GM21529 (cell line): Measurements from ENCODE around the gene HOXB5.

Experiments
- ATAC-seq: cut with Tn5 transposase; IDR thresholded peaks from one replicate; pipeline ENCODE4 v1.9.1; 2021; ENCODE audit not compliant: unreplicated experiment

HOXB5 gene

DNA sequence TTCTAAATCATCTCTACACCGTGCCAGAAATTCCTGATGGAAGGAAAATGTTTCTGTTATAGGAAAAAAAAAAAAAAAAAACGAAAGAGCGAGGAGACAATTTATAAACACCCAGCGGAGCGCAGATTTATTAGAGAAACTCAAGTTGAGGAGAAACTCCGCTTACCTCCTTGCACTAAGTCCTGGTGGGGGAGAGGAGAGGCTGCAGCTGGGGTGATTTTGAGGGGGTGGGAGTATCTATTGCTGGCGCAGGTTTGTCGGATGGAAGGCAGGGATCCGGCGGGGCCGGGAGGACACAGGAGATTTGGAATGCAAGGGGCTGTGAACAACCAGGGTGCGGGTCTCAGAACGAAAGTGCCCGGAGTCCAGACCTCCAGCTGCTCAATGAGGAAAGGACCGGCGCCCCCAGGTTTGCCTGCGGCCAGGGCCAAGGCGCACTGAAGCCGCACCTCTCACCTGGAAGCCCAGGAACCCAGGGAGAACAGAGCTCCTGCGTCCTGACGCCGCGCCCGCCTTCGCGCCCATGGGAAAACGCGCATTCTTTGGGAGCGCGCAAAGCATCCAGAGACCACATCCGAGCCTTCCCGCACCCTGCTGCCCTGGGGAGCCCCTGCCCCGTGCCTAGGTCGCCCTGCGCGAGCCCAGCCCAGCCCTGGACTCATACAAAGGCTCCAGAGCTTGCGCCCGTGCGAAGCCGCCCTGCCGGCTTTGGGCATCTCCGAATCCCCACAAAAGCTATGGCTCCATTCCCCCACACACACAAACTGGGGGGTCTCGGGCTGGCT is 24.1 kb upstream of the HOXB5 start:
- no peak for ATAC-seq

DNA sequence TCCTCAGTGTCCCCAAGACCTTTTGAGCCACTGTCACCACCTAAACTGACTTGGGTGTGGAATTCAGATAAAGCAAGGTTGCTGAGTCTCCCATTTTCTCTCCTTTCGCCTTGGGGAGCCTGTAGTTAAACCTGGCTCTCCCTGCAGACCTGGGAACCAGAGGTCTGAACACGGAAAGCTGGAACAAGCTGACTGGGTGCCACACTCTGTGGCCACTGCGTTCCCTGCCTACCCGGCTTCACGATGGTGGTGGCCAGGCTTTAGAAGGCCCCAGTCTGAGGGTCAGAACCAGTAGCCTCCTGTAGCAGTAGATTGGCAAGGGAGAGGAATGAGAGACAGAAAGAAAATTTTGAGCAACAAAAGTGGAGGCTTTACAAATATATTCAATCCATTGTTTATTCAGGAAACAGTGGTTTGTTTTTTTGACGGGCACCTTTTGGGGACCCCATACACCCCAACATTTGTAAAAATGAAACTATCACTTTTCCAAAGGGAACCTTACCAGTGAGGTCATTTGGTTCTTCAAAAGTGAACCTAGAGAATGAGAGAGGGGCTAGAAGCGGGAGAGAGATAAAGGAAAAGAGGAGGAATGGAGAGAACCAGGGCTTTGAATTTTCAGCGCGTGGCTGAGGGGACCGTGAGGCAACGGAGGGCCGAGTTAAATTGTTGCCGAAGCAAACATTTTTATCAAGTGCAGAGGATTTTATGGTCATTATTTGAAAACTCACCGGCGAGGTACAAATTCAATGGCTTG is 23.3 kb upstream of the HOXB5 start:
- ATAC-seq: no peak

DNA sequence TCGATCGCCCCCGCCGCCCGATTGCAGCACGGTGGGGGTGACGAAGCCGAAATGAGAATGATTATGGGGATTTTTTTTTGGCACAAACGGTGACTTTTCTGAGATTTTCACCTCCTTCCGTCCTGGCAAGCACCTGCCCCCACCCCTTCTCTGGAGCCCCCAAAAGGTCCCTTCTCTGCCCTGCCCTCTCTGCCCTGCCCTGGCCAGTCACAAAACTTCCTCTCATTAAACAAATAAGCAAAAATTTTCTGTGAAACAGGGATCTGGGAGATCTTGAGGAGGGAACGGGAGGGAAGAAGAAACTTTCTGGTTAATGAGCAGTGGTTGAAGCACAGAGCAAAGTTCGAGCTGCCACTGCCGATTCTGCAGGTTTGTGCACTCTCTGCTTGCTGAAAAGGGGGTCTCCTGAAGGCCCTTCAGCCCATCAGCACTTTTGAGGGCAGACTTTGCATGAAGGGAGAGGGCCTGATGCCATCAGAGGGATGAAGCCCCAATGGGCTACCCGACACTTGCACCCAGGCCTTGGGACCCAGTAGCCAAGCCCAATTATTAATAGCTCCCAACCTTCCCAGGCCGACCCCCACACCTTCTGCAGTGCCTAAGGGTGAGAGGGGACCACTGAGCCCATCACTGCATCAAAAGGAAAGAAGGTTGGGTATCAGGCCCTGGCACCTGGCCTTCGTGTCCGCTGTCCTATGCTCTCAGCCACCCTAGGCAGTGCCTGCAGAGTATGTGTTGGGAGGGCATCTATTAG is 22.6 kb upstream of the HOXB5 start:
- ATAC-seq: no peak

DNA sequence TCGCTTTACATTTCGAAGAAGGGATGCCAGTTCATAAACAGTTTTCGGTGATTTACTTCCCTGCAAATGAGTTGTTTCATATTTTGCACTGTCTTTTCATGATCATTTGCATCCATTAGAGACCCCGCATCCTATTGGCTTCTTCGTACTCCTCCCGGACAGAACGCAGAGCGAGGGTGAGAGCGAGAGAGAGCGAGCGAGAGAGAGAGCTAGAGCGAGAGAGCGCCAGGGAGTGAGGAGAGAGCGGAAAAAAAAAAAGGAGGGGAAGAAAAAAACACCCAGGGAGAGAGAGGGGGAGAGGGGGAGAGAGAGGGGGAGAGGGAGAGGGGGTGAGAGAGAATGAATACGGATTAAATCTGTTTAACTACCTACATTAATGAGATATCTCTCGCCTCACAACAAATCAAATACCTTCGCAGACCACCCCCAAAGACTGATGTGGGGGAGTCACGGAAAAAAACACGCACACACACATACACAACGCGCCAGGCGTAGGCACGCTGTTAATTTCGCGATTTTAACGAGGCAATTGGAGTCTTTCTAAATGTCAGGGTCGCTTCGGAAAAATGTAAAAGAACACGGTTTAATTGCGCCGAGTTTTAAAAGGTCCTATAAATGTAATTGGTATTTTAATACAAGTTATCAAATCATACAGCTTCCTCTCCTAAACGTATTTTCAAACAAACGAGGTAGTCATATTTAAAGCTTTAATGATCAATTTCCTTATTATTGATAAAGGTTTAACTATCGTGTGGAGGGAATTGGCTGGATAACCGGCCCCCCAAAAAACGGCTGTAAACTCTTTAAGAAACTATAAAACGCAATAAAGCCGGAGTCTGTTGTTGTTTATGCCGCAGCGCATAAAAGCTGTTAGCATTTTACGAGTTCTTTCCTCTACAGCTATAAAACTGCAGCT is 21.7 kb upstream of the HOXB5 start, which contains the start of gene HOXB8:
TSS of gene HOXB8 (minus strand) at position 246 of the 916 bp plus-strand sequence. CDS start 588 bp downstream, outside the sequence.
- no peak for ATAC-seq

DNA sequence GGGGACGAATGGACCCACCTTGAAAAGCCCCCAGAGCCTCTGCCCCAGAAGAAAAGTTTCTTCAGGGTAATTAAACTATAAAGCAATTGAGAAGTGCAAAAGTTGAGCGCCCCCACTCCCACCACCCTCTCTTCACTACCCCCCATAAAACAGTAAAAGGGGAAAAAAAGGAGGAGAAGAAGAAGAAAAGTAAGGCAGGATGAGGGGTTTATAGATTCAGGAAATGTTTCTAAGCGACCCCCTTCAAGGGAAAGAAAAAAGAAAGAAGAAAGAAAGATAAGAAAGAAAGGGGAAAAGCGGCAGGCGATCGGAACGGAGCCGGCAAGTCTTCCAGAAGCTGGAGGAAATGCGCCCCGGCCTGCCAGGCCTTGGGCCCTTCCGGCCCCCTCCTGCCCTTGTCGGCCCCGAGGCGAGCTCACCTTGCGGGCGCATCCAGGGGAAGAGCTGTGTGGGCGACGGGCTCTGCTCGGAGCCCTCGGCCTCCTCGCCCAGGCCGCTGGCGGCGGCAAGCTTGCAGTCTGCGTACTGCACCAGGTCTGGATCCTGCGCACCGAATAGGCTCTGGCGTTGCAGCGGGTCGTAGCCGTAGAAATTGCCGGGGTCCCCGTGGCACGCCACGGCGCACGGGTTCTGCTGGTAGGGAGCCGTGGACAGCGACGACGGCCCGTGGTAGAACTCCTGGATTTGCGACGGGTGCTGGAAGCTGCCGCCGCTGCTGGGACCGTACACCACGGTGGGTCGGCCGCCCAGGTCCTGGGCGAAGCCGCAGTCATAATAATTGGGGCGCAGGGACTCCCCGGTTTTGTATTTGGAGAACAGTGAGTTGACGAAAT is 20.5 kb upstream of the HOXB5 start:
- no peak for ATAC-seq

DNA sequence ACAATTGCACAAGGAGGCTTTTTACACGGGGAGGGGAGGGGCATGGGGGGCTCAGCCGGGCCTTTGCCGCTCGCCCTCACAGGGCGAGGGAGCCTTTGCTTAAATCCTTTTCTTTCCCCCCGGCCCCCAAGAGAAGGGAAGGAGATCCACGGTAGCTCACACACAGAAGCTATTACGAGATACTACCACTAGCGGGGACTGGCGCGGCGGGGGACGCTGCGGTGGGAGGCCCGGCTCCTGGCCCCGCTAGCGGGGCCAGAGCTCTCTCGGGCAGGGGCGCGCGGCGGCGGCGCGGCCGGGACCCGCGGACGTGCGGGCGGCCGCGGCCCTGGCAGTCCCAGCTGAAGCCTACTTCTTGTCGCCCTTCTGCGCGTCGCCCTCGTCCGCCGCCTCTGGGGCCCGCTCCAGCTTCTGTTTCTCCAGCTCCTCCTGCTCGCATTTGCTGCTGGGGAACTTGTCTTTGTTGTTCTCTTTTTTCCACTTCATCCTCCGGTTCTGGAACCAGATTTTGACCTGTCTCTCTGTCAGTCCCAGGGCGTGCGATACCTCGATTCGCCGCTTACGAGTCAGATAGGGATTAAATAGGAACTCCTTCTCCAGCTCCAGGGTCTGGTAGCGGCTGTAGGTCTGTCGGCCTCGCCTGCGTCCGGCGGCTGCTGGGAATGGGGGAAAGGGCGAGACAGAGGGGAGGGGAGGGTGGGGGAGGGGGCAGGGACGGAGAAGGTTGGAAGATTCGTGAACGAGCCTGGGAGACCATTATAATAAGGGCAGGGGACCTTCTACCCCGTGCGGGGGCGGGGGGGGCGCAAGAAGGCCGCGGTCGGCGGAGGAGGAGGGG is 19.5 kb upstream of the HOXB5 start:
- no peak for ATAC-seq

DNA sequence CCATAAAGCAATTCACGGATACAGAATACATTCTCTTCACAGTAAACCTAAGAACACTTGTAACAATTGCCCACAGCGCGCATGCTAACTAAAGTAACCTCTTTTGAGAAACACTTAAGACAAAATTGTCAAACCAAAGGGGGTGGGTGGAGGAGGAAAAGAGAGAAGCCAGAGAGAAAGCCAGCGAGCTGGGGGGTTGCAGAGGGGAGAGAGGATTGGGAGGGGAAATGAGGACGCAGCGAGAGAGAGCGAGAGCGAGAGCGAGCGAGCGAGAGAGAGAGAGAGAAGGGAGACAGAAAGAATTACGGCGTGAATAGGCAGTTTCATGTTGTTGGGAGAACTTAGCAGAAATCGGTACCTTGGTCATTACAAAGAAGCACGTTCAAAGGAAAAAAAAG is 18.9 kb upstream of the HOXB5 start:
- no peak for ATAC-seq

DNA sequence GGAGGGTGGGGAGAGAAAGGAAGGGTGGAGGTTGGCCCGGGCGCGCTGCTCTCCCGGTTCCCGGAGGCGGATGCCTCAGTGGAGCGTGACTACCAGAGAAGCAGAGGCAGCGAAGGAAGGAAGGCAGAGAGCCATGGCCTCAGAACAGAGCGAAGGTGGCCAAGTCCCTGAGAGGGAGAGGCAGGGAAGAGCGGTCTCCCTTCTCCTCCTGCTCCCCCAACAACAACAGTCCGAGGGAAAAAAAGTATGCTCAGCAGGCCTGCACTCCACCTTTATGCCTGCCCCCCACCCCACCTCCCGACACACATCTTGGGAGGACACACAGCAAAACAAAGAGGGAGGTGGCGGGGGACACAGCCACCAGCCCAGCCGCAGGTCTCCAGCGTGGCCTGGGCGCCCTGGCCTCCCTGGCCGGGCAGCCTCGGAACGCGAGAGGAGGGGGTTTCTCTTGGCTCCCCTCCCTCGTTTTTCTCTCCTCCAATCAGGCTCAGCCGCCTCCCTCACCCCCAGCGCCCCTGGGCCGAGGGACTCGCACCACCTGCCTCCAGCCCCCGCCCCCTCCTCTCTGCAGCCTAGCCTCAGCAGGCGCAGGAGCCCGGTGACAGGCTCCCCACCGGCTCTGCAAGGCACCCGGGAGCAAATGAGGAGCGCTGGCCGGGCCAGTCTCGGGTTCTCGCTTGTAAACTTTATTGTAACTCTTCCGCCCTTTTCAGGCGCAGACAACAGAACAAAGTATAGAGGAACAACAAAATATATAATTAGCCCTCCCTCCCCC is 18.3 kb upstream of the HOXB5 start:
- ATAC-seq: no peak

DNA sequence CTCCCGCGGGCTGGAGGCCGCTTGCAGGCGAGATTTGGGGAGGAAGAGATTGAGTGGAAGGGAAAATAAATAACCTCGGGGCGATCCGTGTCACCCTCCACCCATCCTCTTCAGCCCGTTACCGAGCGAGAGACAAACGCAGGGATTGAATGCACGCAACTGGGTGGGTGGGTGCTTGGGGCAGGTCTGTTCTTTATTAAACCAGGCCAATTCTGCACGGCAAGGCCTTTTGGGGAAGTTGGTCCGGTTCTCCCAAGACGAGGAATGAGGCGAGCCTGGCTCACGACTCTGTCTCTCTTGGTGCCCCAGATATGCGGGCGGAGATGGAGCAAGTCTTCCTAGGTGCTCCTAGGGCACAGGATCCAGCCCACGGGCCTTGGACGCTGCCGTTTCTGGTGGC is 17.6 kb upstream of the HOXB5 start:
- no peak for ATAC-seq

DNA sequence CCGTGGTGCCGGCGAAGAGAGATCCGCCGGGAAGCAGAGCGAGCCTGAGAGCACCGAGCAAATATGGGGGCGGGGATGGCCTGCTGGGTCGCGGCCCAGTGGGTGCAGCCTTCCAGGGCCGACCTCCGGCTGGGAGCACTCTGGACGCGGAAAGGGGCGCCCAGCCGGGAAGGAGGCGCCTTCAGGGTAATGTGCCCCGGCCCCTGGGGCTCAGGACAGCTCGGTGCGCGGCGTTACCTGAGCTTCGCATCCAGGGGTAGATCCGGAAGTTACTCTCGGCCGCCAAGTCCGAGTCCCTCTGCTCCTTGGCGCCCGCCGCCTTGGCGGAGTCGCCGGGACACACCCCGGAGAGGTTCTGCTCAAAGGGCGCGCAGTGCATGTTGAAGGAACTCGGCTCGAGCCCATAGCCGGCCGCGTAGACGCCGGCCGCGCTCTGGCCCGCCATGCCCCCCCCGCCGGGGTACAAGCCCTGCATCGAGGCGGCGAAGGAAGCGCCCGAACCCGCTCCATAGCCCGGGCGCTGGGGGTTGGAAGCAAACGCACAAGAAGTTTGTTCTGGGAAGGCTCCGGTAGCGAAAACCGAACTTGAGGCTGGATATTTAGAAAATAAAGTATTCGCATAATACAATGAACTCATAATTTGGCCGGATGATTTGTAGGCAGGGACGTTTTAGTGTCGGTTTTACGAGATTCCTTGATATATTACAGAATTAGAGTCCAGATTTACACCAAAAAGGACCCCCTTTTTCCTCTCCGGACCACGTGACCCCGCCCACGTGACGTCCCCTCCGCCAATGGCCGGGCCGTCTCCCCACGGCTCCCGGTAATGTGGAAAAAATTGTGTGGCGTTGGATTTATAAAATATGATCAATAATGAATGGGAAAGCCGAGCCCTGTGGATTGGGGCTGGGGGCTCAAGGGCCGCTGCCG is 17.0 kb upstream of the HOXB5 start, which contains the start of gene HOXB7:
TSS of gene HOXB7 (minus strand) at position 736 of the 930 bp plus-strand sequence. CDS start at position 637, 99 bp downstream.
- ATAC-seq: no peak

DNA sequence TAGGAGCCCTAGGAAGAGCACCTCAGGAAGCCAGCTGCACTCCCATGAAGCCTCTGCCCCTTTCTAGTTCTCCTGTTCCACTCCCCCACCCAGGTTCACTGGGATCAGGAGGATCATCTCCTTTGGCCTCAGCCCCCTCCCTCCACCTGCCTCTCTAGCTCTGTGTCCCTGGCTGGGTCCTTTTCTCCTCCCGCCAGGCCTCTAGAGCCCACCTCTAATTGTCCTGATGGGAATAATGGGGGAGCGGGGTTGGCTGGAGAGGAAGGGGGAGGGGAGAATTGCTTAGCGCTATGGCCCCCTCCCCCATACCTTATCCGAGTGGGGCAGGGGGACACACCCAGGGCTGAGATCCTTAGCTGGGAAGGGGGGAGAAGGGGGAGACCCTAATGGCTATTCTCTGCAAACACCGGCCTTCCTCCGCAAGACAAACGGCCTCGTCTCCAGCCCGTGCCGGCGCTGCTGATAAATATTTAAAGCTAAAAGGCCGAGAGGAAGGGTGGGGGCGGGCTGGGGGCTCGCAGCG is 16.2 kb upstream of the HOXB5 start:
- no peak for ATAC-seq

DNA sequence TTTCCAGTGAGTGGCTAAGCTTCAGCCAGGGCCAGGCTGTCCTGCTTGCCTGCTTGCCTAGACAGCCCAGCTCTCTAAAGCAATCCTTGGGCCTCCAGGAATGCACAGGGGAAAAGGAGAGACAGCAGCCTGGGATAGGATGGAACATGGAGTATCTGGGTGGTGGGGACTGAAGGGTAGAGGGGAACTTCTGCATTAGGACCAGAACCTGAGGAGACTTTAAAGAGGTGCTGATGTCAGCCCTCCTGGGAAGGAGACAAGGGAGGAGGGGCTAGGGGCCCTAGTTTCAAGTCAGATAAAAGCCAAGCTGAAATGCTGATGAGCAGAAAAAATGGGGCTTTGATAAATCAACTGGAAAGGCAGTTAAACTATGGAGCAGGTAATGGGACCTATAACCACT is 15.5 kb upstream of the HOXB5 start:
- no peak for ATAC-seq

DNA sequence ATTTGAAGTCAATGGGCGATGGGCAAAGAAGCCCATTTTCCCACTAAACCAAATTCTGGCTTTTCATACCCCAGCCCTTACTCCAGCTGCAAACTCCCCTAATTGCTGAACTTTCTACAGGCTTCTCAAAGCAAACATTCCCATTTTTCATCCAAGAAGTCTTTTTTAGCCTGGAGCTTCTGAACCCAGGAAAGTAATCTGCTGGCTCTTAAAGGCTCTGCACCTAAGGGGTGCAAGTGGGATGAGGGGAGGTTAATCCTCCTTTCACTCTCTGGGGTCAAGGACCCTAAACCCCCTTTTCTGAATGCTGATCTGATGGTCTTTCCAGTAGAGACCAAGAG is 14.9 kb upstream of the HOXB5 start:
- ATAC-seq: no peak

DNA sequence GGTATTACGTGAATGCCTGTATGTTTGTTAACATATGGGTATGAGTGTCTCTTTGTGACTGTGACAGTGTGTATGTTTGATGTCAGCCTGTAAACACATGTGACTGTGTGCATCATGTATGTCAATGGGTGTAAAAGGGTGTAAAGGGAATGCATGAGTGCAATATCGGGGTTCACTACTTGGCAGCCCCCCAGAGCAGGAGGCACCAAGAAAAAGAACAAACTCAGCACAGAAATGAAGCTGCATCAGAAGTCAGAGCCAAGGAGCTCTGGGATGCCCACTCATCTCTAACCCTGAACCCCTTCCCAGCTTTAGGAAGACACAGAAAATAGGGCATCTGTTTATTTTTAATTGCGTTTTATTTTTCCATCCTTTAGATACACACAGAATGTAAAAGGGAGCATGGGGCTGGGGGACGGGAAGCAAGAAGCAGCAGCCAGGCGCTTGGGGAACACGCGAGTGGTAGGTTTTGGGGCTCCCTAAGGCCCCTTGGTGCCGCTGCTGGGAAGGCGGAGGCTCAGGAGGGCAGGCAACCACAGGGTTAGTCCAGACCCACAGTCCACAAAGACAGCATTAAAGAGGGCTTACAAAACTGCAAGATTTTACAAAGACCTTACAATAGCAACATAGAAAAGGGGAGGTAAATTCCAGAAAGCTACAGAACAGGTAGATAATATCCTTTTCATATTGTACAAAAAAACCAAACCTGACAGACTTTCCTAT is 13.5 kb upstream of the HOXB5 start:
- no peak for ATAC-seq

DNA sequence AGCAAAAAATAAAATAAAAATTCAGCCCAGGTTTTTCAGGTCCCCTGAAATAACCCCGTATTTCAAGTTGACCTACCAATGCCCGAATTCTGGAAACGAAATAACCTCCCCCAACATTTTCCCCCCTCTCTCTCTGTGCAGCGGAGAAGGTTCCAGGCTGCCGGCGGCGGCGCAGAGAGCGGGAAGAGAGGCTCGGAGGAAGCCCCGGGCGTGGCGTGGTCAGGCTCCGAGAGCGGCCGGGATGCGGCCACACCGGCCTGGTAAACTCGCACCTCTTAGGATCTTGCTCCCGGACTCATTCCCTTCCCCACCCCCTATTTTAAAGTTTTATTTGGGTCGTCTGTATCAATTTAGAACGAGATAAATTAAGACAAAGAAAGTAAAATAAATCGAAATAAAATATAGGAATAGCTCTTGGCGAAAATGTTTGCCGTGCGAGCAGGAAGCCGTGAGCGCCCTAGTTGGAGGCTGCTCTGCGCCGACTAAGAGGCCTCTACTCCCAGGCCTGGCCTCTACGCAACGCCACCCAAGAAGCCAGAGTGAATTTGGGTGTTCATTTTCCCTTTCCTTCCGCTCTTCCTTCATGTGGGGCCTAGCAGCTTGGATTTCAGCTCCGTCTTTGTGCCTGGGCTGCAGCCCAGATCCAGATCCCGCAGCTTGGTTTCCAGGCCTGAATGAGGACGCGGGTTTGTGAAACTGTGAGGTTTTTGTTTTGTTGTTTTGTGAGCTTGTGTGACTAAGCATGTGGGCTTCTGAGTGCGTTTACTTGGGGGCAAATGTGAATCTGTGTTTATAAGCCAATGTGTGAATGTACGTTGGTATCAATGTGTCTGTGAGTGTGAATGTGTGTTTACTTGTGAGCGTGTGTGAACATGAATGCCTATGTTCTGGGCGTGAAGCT is 12.7 kb upstream of the HOXB5 start:
- ATAC-seq: no peak
